HepG2 (cell line): Measurements from ENCODE around the gene HK2. TPM values are rescaled to one million over a fixed set of nuclear protein-coding genes. Genes with fewer than 3 reads are reported as not detected.

ENCODE experiments used
- THAP9 ChIP-seq: sonication (generic); formaldehyde crosslinking; IDR thresholded peaks from 2 replicates; pipeline ENCODE4; 2020; ENCODE audit warnings: missing genetic modification reagents, mild to moderate bottlenecking, borderline replicate concordance
- ZBTB26 ChIP-seq: IDR thresholded peaks from 2 replicates; pipeline ENCODE4 v1.6.1; 2016; ENCODE audit warnings: missing compliant biosample characterization, missing genetic modification reagents, borderline replicate concordance
- ZBTB40 ChIP-seq, 2 experiments: fragments of 450-650 bp in 1 of 2; sonication (generic) in 1 of 2; formaldehyde crosslinking in 1 of 2; IDR thresholded peaks; 2 replicates each; pipeline versions ENCODE4 v1.6.1 to v1.8.0; 2016 to 2022; ENCODE audit warnings: antibody characterized with exemption in 1 of 2, mild to moderate bottlenecking in 1 of 2, missing genetic modification reagents in 1 of 2
- ZNF280D ChIP-seq: sonication (generic); formaldehyde crosslinking; IDR thresholded peaks from 2 replicates; pipeline ENCODE4 v1.5.1; 2020; ENCODE audit warnings: mild to moderate bottlenecking, missing genetic modification reagents
- ZNF564 ChIP-seq: sonication (generic); formaldehyde crosslinking; IDR thresholded peaks from 2 replicates; pipeline ENCODE4 v1.8.1; 2023; ENCODE audit warnings: mild to moderate bottlenecking, missing genetic modification reagents
- ZNF710 ChIP-seq: sonication (generic); formaldehyde crosslinking; IDR thresholded peaks from 2 replicates; pipeline ENCODE4 v1.5.0; 2020; ENCODE audit warnings: mild to moderate bottlenecking, missing genetic modification reagents, borderline replicate concordance
- polyA plus RNA-seq, 8 experiments: library from polyadenylated mRNA; depleted of rRNA in 3 of 8; stranded (reverse) in 7 of 8; unstranded in 1 of 8; fragments of >200 nt; fragmentation: Illumina TruSeq in 4 of 8; extraction: Trizol in 4 of 8; gene quantifications; 2 replicates each; pipeline versions ENCODE4 v1.2.1 to v1.2.3, GENCODE V29; 2011 to 2016; ENCODE audit warnings: low read depth in 4 of 8, missing spikeins in 1 of 8, mixed read lengths in 1 of 8; ENCODE audit not compliant: insufficient read depth in 1 of 8
- total RNA-seq, 5 experiments: library from RNA; depleted of rRNA; stranded (reverse); fragments of >200 nt; fragmentation: Illumina TruSeq; extraction: Trizol; gene quantifications; 2 replicates each; pipeline ENCODE4 v1.2.3, GENCODE V29; 2016; ENCODE audit warnings: low read depth in 1 of 5

Gene HK2
- total and polyA plus RNA-seq, 2 of the 13 experiments (the other 11 are each of a cell fraction or from before 2014, with no cell fraction given): 13.2 to 101 TPM

GRCh38 chr2:74917702-74918619 lies 84.0 kb downstream of the HK2 start (continued):
- TF ChIP-seq ZNF280D (CRISPR knock-in tag) (peak; percentile 84; the same call in 1 of the 2 replicates), THAP9 (no peak), ZBTB40 (IDR thresholded peaks at IDR 0.05) (no peak), ZBTB40 (CRISPR knock-in tag; IDR thresholded peaks at IDR 0.05) (0 out of 2 replicates have a peak, but pooled peaks have one; percentile 8), ZNF710 (0 out of 2 replicates have a peak, but pooled peaks have one; percentile 53), ZNF564 (CRISPR knock-in tag) (no peak), ZBTB26 (CRISPR knock-in tag) (peak; percentile 24; the same call in 1 of the 2 replicates)
